A673 (cell line): Measurements from ENCODE around the gene GRIFIN.

Experiments used
- CTCF ChIP-seq: fragments of 300-800, 200-600 bp; sonication (generic); conservative IDR thresholded peaks from 2 replicates; pipeline ENCODE4 v1.5.1; 2017; ENCODE audit warnings: low read depth, mild to moderate bottlenecking, antibody characterized with exemption, low read length, moderate library complexity, mixed read lengths
- EZH2 ChIP-seq: fragments of 200-600 bp; sonication (generic); IDR thresholded peaks from 2 replicates; pipeline ENCODE4 v1.6.1; 2017; ENCODE audit warnings: borderline replicate concordance, low read depth, mild to moderate bottlenecking, mixed read lengths, antibody characterized with exemption, low read length; ENCODE audit not compliant: poor library complexity, severe bottlenecking

- TF ChIP-seq CTCF (no peak), EZH2 (no peak)
Measured at GRCh38 chr7:2498708-2499107, 22.5 kb upstream of the GRIFIN start.
